BE2C (cell line): ENCODE measurements around the gene FYN.

ENCODE experiments used
- DNase-seq: peaks from one replicate; pipeline ENCODE4 v3.0.0-alpha.2; 2020
- H3K27me3 ChIP-seq: fragments of 250-450 bp; sonication (Bioruptor Pico); 2 replicates; pipeline ENCODE4 v1.5.1; 2020; ENCODE audit warnings: mild to moderate bottlenecking
- H3K36me3 ChIP-seq: fragments of 250-450 bp; sonication (Bioruptor Pico); 2 replicates; pipeline ENCODE4 v1.5.1; 2020; ENCODE audit warnings: mild to moderate bottlenecking
- H3K4me1 ChIP-seq: fragments of 250-450 bp; sonication (Bioruptor Pico); 2 replicates; pipeline ENCODE4 v1.5.1; 2020
- H3K4me3 ChIP-seq: 2 replicates; pipeline ENCODE4 v1.5.1; 2011; ENCODE audit warnings: low read depth, low read length
- H3K9me3 ChIP-seq: fragments of 250-450 bp; sonication (Bioruptor Pico); 2 replicates; pipeline ENCODE4 v1.5.1; 2020
- CTCF ChIP-seq: IDR thresholded peaks from 2 replicates; pipeline ENCODE4 v1.5.1; 2012; ENCODE audit warnings: mild to moderate bottlenecking, low read depth, low read length

Gene FYN

GRCh38 chr6:111757342-111757741, 115.9 kb downstream of the FYN start:
- Histone ChIP-seq H3K27me3 (no peaks in the 10 kb centered on the region), H3K9me3 (no peaks in the 10 kb centered on the region), H3K36me3 (peaks cover 16% of the 10 kb centered on the region), H3K4me1 (peaks cover 29% of the 10 kb centered on the region), H3K4me3 (no peak overlapping the region)
- no peak for TF ChIP-seq CTCF
- DNase-seq = no peak

DNA sequence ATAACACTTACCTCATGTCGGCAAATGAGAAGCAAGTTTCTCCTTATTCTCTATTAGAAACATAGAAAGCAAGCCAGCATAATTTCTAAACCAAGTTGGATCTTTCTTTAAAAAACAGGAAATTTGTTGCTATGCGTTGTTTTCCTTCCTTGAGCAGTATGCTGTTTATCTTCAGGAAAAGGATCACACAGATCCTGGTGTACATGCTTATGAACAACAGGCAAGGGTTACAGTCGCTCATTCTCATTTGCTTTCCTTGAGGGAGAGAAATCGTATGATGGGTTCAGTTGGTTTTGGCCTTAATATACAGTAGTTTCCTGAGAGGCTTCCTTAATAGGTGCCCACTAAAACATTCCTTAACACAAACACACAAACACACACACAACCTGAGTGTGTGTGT, 118.8 kb downstream of the FYN start:
- no peak overlapping the region for H3K4me3 ChIP-seq
- no peaks in the 10 kb centered on the region for H3K9me3 ChIP-seq
- H3K36me3 ChIP-seq = peaks cover 10% of the 10 kb centered on the region
- DNase-seq = no peak
- TF ChIP-seq CTCF = no peak
- H3K27me3 ChIP-seq = no peaks in the 10 kb centered on the region
- H3K4me1 ChIP-seq = peaks cover 14% of the 10 kb centered on the region

- peaks cover 10% of the 10 kb centered on the region for H3K36me3 ChIP-seq
- H3K9me3 ChIP-seq = no peaks in the 10 kb centered on the region
- no peak for TF ChIP-seq CTCF
- no peaks in the 10 kb centered on the region for H3K27me3 ChIP-seq
- H3K4me1 ChIP-seq = peaks cover 12% of the 10 kb centered on the region
- no peak overlapping the region for H3K4me3 ChIP-seq
- no peak for DNase-seq
Observed at GRCh38 chr6:111753573-111753972, 119.7 kb downstream of the FYN start.

- no peaks in the 10 kb centered on the region for H3K9me3 ChIP-seq
- TF ChIP-seq CTCF = no peak
- H3K27me3 ChIP-seq = no peaks in the 10 kb centered on the region
- no peak overlapping the region for H3K4me3 ChIP-seq
- DNase-seq = no peak
- peaks cover 18% of the 10 kb centered on the region for H3K4me1 ChIP-seq
- peaks cover 10% of the 10 kb centered on the region for H3K36me3 ChIP-seq
Observed at GRCh38 chr6:111752476-111752875, 120.8 kb downstream of the FYN start.

- H3K4me3 ChIP-seq = no peak overlapping the region
- no peak for DNase-seq
- peaks cover 10% of the 10 kb centered on the region for H3K36me3 ChIP-seq
- H3K9me3 ChIP-seq = no peaks in the 10 kb centered on the region
- TF ChIP-seq CTCF = no peak
- H3K4me1 ChIP-seq = peaks cover 21% of the 10 kb centered on the region
- no peaks in the 10 kb centered on the region for H3K27me3 ChIP-seq
Observed at GRCh38 chr6:111750753-111751673, 122.2 kb downstream of the FYN start.

- H3K4me1 ChIP-seq = peaks cover 24% of the 10 kb centered on the region
- H3K9me3 ChIP-seq = no peaks in the 10 kb centered on the region
- no peak overlapping the region for H3K4me3 ChIP-seq
- DNase-seq = no peak
- no peaks in the 10 kb centered on the region for H3K27me3 ChIP-seq
- H3K36me3 ChIP-seq = peaks cover 10% of the 10 kb centered on the region
- TF ChIP-seq CTCF = no peak
Observed at GRCh38 chr6:111750153-111750552, 123.1 kb downstream of the FYN start.
